Stimulated activated CD8-positive, alpha-beta memory T cell treated with anti-CD3 and anti-CD28 coated beads, Interleukin-4, amount 100 ng/mL, for 24 hours (primary cell): Measurements from ENCODE around the gene SYT12.
"Not testable (repeated sequence)": the region's sequence is repeated elsewhere in the genome, so short reads cannot be mapped to it uniquely, and the experiment has no call there.

ENCODE experiments used
- DNase-seq: peaks from one replicate; pipeline ENCODE4 v3.0.0-alpha.2; 2020; ENCODE audit warnings: low read depth

SYT12 gene

DNA sequence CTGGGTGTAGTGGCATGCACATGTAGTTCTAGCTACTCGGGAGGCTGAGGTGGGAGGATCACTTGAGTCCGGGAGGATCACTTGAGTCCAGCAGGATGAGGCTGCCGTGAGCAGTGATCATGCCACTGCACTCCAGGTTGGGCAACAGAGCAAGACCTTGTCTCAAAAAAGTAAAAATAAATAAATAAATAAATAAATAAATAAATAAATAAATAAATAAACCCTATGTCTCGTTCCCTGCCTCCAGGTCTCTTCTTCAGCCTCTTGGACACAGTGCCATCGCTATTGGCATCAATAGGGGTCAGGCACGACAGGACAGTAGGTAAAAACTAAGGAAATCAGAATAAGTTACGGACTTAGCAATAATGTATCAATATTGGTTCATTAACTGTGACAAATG, 23.4 kb upstream of the SYT12 start:
- no peak for DNase-seq

DNA sequence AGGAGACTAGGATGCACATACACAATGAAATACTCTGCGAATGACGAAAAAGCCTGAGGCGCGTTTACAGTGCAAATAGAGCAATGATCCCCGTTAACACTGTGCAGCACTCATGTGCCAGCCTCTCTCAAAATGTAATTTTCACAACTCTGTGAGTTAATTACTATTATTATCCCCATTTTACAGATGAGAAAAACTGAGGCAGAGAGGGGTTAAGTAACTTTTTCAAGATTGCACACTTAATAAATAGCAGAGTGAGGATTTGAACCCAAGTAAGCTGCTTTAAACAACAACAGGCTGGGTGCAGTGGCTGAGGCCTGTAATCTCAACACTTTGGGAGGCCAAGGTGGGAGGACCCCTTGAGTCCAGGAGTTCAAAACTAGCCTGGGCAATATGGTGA, 21.6 kb upstream of the SYT12 start:
- DNase-seq, result no peak

DNA sequence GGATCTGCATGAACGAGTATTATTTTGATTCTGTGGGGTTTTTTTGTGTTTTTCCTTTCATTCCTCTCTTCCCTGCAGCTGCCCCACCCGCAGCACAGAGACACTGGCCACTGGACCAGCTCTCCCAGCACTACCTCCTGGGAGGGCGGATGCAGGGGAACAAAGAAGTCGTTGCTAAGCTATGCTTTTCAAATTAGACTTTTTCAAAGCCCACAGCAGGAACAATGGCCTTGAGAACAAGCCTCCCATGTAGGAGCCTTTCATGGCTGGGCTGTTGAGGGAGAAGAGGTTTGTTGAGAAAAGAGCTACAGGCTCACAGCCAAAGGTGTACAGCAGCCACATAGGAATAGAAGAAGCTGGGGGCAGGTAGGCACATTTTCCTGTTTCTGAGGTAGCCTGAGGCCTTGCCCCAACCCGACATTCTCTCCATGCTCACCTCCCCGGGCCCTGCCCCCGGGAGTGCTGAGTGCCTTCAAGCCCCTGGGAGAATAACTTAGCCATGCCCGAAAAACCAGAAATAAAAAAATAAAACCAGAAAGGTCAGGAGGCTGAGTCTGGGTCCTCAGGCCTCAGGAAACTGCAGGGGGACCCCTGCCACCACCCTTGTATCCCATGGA, 20.5 kb upstream of the SYT12 start:
- DNase-seq, result no peak

DNA sequence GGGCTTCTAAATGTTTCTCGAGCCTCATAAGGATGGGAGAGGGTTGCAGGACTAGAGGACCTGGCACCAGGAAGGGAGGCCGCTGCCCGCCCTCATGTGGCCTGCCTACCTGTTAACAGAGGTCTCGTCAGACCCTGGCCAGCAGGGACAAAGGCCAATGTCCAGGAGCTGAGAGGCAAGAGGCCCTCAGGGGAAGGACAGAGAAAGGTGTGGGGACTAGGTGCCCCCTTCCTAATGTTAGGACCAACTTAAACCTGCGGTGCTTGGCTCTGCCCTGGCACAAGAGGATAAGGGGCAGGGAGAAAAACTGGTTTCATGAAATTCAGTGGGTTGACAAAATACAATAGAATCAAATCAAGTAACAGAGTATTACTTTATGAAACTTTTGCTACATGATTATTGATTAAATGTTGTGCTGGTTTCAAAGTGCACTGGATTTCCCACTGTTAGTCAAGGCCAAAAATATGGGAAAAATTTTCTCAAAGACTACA, 20.0 kb upstream of the SYT12 start:
- DNase-seq, result no peak

DNA sequence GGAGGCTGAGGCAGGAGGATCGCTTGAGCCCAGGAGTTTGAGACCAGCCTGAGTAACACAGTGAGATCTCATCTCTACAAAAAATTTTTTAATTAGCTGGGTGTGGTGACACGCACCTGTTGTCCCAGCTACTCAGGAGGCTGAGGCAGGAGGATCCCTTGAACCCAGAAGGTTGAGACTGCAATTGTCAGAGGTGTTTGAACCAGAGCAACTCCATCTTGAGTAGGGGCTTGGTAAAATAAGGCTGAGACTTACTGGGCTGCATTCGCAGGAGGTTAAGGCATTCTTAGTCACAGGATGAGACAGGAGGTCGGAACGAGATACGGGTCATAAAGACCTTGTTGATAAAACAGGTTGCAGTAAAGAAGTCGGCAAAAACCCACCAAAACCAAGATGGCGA, 17.7 kb upstream of the SYT12 start:
- not testable (repeated sequence) for DNase-seq

DNA sequence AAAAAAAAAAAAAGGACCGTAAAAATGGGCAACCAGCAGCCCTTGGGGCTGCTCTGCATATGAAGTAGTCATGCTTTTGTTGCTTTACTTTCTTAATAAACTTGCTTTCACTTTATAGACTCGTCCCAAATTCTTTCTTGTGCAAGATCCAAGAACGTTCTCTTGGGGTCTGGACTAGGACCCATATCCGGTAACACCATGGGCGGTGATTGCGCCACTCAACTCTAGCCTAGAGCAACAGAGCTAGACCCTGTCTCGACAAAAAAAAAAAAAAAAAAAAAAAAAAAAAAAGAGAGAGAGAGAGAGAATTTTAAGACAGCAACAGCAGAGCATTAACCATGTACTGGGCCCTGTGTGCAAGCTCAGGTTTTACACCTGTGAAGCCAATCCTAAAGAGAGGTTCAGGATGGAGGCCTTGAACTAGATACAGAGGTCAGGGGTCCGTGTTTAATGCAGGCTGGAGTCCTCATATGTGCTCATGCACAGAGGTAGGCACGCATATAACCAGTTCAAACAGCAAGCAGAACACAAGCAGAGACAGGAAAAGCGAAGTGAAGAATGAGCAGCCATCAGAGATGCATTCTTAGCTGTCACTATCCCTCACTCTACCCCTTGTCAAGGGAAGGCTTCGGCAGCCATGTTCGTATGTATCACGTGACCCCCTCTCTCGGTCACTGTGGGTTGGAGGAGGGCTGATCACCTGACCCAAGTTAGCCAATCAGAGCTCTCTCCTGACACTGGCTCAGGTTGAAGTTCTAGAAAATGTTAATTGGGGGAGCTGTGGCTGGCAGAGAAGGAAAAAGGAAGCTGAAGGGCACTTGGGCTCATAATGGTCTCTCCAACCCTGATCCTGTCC, 16.7 kb upstream of the SYT12 start:
- DNase-seq, result no peak

DNA sequence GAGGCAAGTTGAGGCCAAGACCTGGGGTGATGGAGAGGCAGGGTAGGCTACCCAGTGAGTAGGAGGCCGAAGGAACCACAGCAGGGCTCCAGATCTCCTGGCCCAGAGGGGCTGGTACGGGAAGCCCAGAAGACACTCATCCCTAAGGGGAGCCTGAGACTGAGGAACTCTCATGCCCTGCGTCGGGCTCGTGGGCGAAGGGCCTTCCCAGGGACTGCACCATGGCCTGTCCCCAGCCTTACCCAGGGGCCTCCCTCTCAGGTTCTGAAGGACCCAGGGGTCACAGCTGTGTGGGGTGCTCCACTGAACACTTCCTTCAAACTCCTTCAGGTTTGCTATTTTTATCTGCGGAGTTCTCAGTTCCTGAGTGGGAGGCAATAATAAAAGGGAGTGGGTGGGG, 15.8 kb upstream of the SYT12 start:
- no peak for DNase-seq

DNA sequence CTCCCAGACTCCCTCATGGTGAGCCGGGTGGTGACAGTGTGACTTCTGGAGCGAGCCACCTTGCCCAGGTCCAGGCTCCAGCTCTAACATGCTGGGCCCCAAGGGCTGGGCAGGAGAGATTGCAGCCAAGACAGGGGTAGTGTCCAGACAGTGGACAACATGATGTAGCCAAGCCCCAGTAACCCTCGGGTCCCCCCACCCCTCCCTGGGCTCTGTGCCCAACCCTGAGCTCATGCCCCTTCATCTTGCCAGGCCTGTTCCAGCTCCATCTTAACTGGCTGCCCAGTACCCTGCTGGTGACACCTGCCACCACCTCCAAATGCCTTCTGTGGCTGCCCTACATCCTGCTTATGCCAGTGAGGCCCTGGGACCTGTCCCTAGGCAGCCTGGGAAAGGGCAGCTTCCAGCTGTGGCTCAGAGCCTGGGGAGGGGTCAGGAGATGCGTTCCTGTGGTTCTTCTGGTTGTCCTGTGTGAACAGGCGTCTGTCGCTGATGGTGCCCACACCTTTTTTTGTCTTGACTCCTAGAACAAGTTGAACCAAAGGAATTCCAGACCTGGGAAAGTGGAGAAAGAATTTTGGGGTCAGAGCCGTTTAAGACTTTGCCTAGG, 12.5 kb upstream of the SYT12 start:
- DNase-seq, result no peak

DNA sequence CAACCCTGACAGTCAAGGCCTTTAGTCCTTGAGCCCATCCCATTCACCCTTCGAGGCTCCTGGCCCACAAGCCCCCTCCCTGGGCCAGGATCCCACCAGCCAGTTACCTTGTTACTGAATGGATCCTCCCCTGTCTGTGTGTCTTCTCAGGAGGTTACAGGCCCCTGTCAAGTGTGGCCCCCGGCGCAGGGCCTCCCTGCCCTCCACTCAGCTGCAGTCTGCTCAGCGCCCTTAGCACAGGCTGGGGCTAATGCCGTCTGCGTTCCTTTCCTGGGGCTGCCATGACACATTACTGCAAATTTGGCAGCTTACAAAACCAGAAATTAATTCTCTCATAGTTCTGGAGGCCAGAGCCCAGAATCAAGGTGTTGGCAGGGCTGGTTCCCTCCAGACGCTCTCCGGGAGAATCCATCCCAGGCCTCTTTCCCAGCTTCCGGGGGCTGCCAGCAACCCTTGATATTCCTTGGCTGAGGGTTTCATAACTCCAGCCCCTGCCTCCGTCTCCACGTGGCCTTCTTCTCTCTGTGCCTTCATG, 9.4 kb upstream of the SYT12 start:
- DNase-seq, result no peak

DNA sequence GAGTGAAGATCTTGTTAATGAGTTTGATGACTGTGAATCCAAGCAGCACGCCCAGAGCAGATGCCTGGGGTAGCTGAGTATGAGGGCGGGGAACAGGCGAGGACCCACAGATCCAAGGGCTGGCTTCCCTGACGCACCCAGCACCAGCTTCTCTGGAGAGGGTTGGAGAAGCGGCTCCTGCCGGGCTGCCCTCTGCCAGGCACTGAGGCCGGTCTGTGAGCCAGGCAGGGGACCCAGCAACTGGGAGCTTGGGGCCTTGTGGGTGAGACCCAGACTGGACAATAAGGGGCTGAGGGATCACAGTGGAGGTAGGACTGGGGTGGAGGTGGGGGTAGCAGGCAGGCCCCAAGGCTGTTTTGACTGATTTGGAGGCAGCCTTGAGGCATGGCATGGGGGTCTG, 8.6 kb upstream of the SYT12 start:
- no peak for DNase-seq

DNA sequence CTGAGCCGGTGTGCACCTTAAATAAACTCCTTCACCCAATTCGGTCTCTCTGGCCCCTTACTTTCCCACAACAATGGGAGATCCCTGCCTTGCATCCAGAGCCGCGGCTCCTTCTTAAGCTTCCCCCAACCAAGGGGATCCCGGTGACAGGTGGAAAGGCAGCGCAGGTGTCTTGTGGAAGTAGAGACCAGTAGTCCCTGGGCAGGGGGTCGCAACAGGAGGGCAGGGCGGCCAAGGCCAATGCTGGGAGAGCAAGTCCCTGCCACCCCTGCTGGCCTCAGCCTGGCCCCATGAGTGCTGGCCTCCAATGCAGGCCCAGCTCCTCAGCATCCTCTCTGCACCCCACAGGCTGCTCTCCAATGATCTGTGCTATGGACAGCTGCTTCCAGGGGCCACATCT, 7.9 kb upstream of the SYT12 start:
- DNase-seq, result no peak

DNA sequence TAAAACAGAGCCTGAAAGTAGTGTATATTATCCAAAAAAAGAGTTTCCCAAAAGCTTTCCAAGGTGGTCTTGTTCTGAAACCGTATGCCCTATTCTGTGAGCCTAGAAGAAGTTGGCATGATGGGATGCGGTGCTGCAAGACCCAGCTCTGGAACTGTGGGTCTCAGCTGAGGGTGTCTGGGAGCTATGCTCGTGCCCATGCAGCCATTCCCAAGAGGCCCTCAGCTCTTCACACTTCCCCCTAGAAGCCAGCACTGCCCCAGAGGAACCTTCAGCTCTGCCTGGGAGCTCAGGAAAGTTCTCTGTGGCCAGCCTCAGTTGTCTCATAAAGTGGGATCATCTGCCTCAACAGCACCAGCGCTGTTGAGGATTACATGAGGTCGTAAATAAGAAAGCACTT, 6.4 kb upstream of the SYT12 start:
- DNase-seq, result no peak

DNA sequence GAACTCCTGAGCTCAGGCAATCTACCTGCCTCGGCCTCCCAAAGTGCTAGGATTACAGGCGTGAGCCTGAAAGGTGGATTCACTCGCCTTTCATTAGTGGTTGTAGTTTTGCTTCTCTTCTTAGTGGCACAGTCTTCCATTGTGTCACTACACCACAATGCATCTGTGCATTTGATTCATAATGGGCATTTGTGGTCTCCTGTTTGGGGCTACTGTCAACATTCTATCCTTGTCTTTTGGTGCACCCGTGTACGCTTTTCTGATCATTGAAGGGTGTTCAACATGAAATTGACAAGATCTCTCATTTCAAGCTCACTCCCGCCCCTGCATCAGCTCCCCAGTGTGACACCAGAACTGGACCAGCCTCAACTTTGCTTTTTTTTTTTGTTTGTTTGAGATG, 2.0 kb upstream of the SYT12 start:
- no peak for DNase-seq

DNA sequence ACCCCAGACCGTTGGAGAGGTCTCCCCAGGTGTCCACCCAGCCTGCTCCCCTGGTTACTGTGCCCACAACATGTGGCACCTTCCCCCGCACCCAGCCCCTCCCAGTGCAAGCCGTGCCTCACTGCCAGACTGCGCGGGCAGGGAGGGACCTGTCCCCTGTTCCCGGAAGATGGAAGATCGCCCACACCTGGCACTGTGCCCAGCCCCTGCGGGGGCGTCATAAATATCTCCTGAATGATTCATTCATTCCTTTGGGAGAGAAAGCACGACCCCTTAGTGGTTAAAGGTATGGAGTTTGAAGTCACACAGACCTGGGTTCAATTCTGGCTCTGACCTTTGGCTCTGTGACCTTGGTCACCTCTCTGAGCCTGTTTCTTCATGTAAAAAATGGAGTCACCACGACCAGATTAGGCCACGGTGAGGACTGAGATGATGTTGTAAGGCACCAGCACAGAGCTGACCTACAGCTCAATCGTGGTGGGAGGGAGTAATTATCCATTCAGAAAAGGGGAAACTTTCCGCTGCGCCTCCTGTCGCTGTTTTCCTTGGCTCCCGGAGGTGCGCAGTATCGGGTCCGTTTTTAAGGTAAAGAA, 497 bp upstream of the SYT12 start:
- DNase-seq, result no peak

DNA sequence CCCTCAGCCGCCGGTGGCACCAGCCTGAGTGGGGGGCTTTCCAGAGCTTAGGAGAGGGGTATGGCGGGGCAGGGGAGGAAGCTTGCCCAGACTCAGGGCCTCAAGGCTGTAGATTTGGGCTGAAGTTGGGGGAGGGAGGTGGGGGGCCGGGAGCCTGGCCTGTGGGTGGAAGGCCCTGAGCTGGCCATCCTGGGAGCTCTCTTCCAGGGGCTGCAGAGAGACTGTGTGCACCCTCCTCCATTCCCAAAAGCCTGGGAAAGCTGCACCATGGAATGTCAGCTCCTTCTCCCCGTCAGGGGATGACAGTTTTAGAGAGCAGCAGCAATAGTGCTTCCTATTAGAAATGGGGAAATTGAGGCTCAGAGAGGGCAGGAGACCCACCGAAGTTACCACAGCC, 1.0 kb downstream of the SYT12 start:
- DNase-seq, result no peak

DNA sequence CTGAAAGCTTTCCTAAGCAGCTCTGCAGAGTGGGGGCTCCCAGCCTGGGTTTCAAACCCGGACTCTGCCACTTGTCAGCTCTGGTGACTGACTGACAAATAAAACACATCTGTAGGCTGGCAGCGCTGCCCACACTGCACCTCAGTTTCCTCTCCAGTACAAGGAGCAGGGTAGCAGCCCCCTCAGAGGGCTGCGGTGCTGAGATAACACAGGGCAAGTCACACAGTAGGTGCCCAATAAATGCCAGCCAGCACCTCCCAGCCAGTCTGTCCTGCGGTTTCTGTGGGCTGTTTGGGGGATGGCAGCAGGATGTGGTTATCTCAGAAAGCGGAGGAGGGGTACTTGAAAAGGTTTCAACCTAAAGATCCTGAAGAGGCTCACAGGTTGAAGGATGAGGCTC, 1.5 kb downstream of the SYT12 start:
- DNase-seq, result peak; percentile 26

DNA sequence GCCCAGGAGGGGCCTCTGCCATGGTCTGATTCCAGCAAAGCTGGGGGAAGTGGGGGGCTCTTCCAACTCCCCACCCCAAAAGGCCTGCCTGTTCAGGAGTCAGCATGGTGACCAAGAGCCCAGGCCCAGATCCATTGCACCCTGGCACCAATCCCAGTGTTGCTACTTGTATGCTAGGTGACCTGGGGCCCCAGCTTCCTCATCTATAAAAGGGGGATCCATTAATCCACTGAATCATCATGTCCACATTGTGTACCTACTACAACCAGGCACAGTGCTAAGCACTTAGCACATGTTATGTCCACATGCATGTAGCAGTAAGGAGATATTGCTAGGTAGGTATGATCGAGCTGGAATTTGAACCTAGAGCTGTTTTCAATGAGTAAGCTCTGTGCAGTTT, 2.0 kb downstream of the SYT12 start:
- no peak for DNase-seq

DNA sequence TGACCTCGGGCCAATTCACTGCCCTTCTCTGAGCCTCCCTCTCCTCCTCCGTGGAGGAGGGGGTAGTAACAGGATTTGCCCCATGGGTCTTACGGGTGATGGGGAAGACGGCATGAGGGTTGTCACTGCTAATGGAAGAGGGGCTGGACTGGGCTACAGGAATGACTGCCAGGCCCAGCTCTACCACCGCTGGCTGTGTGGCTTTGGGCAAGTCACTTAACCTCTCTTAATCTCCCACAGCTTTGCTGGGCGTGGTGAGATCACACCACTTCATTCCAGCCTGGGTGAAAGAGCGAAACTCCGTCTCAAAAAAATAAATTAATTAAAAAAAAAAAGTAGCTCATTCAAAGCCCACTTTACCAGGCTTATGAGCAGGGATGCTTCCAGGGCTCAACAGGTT, 2.8 kb downstream of the SYT12 start:
- DNase-seq, result no peak

DNA sequence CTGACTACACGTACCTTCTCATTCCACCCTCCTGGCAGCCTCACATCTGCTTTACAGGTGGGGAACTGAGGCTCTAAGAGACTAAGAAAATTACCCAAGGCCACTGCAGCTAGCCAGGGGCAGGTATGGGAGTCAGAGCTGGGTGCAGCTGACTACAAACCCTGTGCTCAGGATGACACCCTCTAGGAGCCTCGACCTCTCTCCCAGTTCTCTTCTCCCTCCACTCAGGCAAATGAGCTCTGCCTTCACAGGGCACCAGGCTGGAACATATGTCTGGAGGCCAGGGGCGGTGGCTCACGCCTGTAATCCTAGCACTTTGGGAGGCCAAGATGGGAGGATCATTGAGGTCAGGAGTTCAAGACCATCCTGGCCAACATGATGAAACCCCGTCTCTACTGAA, 4.0 kb downstream of the SYT12 start:
- DNase-seq, result no peak

DNA sequence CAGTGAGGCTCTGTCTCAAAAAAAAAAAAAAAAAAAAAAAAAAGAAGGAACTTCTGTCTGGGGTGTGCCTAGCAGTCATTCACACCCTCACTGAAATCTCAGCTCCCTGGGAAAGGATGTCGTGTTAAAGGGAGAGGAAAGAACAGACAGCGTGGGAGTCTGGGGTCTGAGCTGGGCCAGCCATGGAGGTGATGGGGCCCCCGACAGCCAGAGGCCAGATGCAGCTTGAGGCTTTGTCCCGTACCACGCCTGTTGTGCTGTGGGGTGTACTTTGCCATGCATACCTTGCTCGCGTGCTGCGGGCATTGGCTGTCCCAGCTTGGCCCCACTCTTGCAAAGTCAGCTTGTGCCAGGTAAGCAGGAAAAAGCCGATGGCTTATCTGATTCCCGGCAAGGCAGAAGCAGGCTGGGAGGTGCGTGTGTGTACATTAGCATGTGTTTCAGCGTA, 4.6 kb downstream of the SYT12 start:
- no peak for DNase-seq

DNA sequence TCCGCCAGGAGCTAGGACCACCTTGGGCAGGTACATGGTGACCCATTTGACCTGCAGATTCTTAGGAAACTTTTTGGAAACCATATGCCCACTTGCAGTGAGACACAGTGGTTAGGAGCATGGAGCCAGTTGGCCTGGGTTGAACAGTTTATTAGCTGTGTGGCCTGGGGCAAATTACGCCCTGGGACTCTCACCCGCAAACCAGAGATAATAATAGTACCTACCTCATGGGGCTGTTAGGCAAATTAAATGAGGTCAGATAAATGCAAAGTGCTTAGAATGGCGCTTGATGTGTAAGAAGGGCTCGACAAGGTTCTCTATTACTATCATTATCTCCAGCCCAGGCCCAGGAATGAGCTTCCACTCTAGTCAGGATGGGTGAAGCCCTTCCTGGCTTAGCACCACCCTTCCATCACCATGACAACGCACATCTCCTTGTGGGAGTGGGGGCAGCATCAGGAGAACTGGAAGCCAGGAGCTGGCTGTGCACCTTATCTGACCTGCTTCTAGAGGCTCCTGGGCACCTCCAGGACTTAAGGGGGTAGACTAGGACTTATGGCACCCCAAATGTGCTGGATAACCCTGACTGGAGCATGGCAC, 5.1 kb downstream of the SYT12 start:
- no peak for DNase-seq

DNA sequence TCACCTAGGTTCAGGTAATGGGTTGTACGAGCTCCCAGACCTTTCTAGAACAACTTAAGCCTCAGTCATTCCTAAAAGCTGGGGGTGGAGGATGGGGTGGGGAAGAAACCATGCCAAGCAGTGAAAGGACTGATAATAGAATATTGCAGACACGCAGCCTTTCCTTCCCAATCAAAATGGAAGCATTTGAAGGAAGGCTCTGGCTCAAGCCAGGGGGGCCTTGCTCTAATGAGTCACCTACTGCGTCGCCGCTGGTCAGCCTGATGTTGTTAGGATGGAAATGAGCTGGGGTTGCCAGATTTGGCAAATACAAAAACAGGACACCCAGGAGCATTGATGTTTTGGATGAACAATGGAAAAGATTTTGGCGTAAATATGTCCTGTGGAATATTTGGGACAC, 6.2 kb downstream of the SYT12 start:
- DNase-seq, result no peak
